Muscle of leg (tissue), 11 donors: ENCODE measurements around the gene MCMBP. TPM values are rescaled to one million over a fixed set of nuclear protein-coding genes. Genes with fewer than 3 reads are reported as not detected.
"Not testable (repeated sequence)": the region's sequence is repeated elsewhere in the genome, so short reads cannot be mapped to it uniquely, and the experiment has no call there.

ENCODE experiments used
- DNase-seq: peaks from one replicate; pipeline ENCODE4 v3.0.0; 2013
- H3K27ac ChIP-seq: one replicate; pipeline ENCODE4 v1.5.1; 2013; ENCODE audit warnings: mild to moderate bottlenecking, low read length, control low read depth
- H3K27me3 ChIP-seq: one replicate; pipeline ENCODE4 v1.6.1; 2013; ENCODE audit warnings: low read length; ENCODE audit not compliant: control insufficient read depth, insufficient read depth
- H3K36me3 ChIP-seq: one replicate; pipeline ENCODE4 v1.6.1; 2013; ENCODE audit warnings: low read length; ENCODE audit not compliant: control insufficient read depth, insufficient read depth
- H3K4me1 ChIP-seq: one replicate; pipeline ENCODE4 v1.6.1; 2013; ENCODE audit warnings: low read length; ENCODE audit not compliant: control insufficient read depth, insufficient read depth
- H3K4me3 ChIP-seq: one replicate; pipeline ENCODE4 v1.5.1; 2013; ENCODE audit warnings: low read length, control low read depth
- H3K9me3 ChIP-seq: replicated peaks from 2 replicates; pipeline ENCODE4 v1.6.1; 2013; ENCODE audit warnings: low read depth, low read length; ENCODE audit not compliant: control insufficient read depth
- WGBS: methylation state at CpG from one replicate; pipeline ENCODE4 v1.1.5; 2013; ENCODE audit warnings: missing lambda C conversion rate; ENCODE audit not compliant: insufficient coverage; 5-methylcytosine and 5-hydroxymethylcytosine counted together
- polyA plus RNA-seq, 8 donors: library from polyadenylated mRNA; unstranded; fragments of 120-200 nt; gene quantifications; one replicate each; pipeline versions ENCODE4 v1.2.1 to v1.2.3, GENCODE V29; 2013; ENCODE audit warnings: inconsistent platforms in 1 of 8, low replicate concordance in 1 of 8; ENCODE audit not compliant: insufficient read length in 8 of 8, insufficient read depth in 1 of 8
- total RNA-seq: library from RNA; stranded (reverse); fragments of 120-200 nt; gene quantifications from one replicate; pipeline ENCODE4 v1.2.4, GENCODE V29; 2013

The MCMBP gene
- total and polyA plus RNA-seq, 9 donors, result 28.4 to 46.7 (median 37.5) TPM

- H3K27me3 ChIP-seq, result no peaks in the 10 kb centered on the region
- peaks cover 10% of the 10 kb centered on the region for H3K4me1 ChIP-seq
- peaks cover 22% of the 10 kb centered on the region for H3K36me3 ChIP-seq
- no peak overlapping the region for H3K4me3 ChIP-seq
- no peak overlapping the region for H3K27ac ChIP-seq
- H3K9me3 ChIP-seq, result no peaks in the 10 kb centered on the region
- DNase-seq, result peak; percentile 18
- 68% methylated on average over 5 of the region's 9 CpGs for WGBS
Observed at GRCh38 chr10:119896937-119897770, 24.5 kb upstream of the MCMBP start.

- Histone ChIP-seq H3K27ac (no peak overlapping the region), H3K4me1 (peaks cover 17% of the 10 kb centered on the region), H3K9me3 (no peaks in the 10 kb centered on the region), H3K27me3 (no peaks in the 10 kb centered on the region), H3K36me3 (peaks cover 16% of the 10 kb centered on the region), H3K4me3 (no peak overlapping the region)
- DNase-seq, result no peak
- WGBS, result 59% methylated on average over 4 of the region's 4 CpGs
Observed at GRCh38 chr10:119896061-119896655, 23.5 kb upstream of the MCMBP start.

DNA sequence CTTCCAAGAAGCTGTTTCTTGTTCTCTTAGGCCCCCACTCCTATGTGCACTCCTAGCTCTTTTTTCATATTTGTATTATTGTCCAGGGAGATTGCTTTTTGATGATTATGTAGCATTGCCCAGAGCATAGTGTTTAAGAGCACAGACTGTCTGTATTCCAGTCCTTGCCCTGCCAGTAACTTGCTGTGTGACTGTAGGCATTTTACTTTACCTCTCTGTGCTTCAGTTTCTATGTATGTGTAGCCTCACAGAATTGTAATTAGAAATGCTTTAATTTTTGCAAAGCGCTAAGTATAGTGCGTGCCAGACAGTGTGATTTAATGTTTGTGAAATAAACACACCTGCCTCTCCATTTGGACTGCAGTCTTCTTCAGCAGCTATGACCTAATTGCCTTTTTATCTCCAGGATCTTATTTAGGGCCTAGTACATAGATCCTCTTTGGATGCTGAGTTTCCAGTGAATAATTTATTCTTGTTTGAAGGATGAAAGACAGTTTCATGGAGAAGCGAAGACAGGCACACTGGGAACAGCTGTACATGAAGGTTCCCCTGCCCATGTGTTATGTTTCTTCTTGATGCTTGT, 21.3 kb upstream of the MCMBP start:
- Histone ChIP-seq H3K4me3 (no peak overlapping the region), H3K27ac (no peak overlapping the region), H3K9me3 (no peaks in the 10 kb centered on the region), H3K27me3 (no peaks in the 10 kb centered on the region), H3K36me3 (peaks cover 16% of the 10 kb centered on the region), H3K4me1 (peaks cover 17% of the 10 kb centered on the region)
- no CpG with 5 or more reads among the region's 3 CpGs for WGBS
- DNase-seq, result no peak

DNA sequence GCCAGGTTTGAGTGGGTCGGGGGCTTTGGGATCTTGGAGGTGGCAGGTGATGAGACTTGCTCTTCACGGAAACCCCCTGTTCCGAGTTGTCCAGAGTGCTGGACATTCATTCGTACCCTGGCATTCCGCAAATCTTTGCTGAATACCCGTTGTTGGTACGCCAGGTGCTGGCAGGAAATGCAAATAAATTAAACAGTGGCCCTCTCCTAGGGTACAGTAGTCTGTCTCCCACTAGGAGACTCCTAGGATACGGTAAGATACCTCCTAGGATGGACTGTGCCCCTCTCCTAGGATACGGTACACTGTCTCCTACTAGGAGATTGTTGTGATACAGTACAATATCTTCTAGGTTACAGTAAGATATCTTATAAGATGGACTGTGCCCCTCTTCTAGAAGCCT, 20.4 kb upstream of the MCMBP start:
- Histone ChIP-seq H3K9me3 (no peaks in the 10 kb centered on the region), H3K36me3 (peaks cover 10% of the 10 kb centered on the region), H3K4me3 (peak overlapping the region; percentile 99), H3K27ac (peak overlapping the region; percentile 86), H3K4me1 (peaks cover 17% of the 10 kb centered on the region), H3K27me3 (no peaks in the 10 kb centered on the region)
- WGBS, result 3% methylated on average over 7 of the region's 9 CpGs
- no peak for DNase-seq

- Histone ChIP-seq H3K27me3 (no peaks in the 10 kb centered on the region), H3K4me3 (peak within 1 kb of the TSS; percentile 99), H3K9me3 (no peaks in the 10 kb centered on the region), H3K36me3 (peaks cover 10% of the 10 kb centered on the region), H3K4me1 (peaks cover 17% of the 10 kb centered on the region), H3K27ac (peak within 1 kb of the TSS; percentile 86)
- peak; percentile 99 for DNase-seq
- under 1% methylated on average over 48 of the region's 61 CpGs for WGBS
Observed at GRCh38 chr10:119892188-119893065, 19.8 kb upstream of the MCMBP start, which contains the start of gene SEC23IP. TSS of gene SEC23IP (plus strand) at chr10:119892730. CDS start at chr10:119892783, 53 bp downstream.

DNA sequence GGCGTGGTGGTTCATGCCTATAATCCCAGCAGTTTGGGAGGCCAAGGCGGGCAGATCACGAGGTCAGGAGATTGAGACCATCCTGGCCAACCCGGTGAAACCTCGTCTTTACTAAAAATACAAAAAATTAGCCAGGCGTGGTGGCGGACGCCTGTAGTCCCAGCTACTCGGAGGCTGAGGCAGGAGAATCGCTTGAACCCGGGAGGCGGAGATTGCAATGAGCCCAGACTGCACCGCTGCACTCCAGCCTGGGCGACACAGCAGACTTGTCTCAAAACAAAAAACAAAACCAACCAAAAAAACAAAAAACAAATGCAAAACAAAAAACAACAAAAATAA, 19.2 kb upstream of the MCMBP start:
- not testable (repeated sequence) for DNase-seq, H3K27me3 ChIP-seq, H3K9me3 ChIP-seq
- 62% methylated on average over 11 of the region's 14 CpGs for WGBS
- Histone ChIP-seq H3K4me1 (peaks cover 14% of the 10 kb centered on the region), H3K4me3 (peak overlapping the region; percentile 99), H3K27ac (peak overlapping the region; percentile 86), H3K36me3 (peaks cover 10% of the 10 kb centered on the region)

- H3K4me3 ChIP-seq, H3K9me3 ChIP-seq, H3K27ac ChIP-seq, DNase-seq, H3K36me3 ChIP-seq, H3K27me3 ChIP-seq: not testable (repeated sequence)
- peaks cover 13% of the 10 kb centered on the region for H3K4me1 ChIP-seq
- WGBS, result 100% methylated on average over 3 of the region's 4 CpGs
Observed at GRCh38 chr10:119890307-119890706, 17.7 kb upstream of the MCMBP start.

GRCh38 chr10:119889201-119889600, 16.6 kb upstream of the MCMBP start:
- WGBS, result 60% methylated on average over 1 of the region's 3 CpGs
- not testable (repeated sequence) for H3K4me3 ChIP-seq, H3K27me3 ChIP-seq, H3K9me3 ChIP-seq, DNase-seq, H3K36me3 ChIP-seq, H3K27ac ChIP-seq
- H3K4me1 ChIP-seq, result peaks cover 13% of the 10 kb centered on the region

GRCh38 chr10:119888715-119889114, 16.1 kb upstream of the MCMBP start:
- not testable (repeated sequence) for H3K36me3 ChIP-seq, DNase-seq, H3K27ac ChIP-seq, H3K9me3 ChIP-seq, H3K4me3 ChIP-seq, H3K27me3 ChIP-seq
- peaks cover 11% of the 10 kb centered on the region for H3K4me1 ChIP-seq
- WGBS, result 85% methylated on average over 2 of the region's 3 CpGs
